HepG2 (cell line): ENCODE data around the gene CAPN10. TPM values are rescaled to one million over a fixed set of nuclear protein-coding genes. Genes with fewer than 3 reads are reported as not detected.

ENCODE experiments used
- SMAD3 ChIP-seq: sonication (generic); formaldehyde crosslinking; IDR thresholded peaks from 2 replicates; pipeline ENCODE4 v1.4.0; 2020; ENCODE audit warnings: missing genetic modification reagents
- ZBTB43 ChIP-seq: sonication (generic); formaldehyde crosslinking; conservative IDR thresholded peaks from 2 replicates; pipeline ENCODE4 v1.4.0; 2020; ENCODE audit warnings: missing genetic modification reagents
- ZNF20 ChIP-seq: sonication (generic); formaldehyde crosslinking; IDR thresholded peaks from 2 replicates; pipeline ENCODE4 v1.4.0; 2020; ENCODE audit warnings: mild to moderate bottlenecking, moderate library complexity, missing genetic modification reagents
- ZNF264 ChIP-seq: sonication (generic); formaldehyde crosslinking; IDR thresholded peaks from 2 replicates; pipeline ENCODE4 v1.4.0; 2020; ENCODE audit warnings: missing genetic modification reagents
- ZNF274 ChIP-seq: sonication (generic); formaldehyde crosslinking; IDR thresholded peaks from 2 replicates; pipeline ENCODE4 v1.5.1; 2020; ENCODE audit warnings: mild to moderate bottlenecking, missing genetic modification reagents
- ZNF543 ChIP-seq: sonication (generic); formaldehyde crosslinking; IDR thresholded peaks from 2 replicates; pipeline ENCODE4 v1.4.0; 2020; ENCODE audit warnings: mild to moderate bottlenecking, missing genetic modification reagents
- polyA plus RNA-seq, 8 experiments: library from polyadenylated mRNA; depleted of rRNA in 3 of 8; stranded (reverse) in 7 of 8; unstranded in 1 of 8; fragments of >200 nt; fragmentation: Illumina TruSeq in 4 of 8; extraction: Trizol in 4 of 8; gene quantifications; 2 replicates each; pipeline versions ENCODE4 v1.2.1 to v1.2.3, GENCODE V29; 2011 to 2016; ENCODE audit warnings: low read depth in 4 of 8, missing spikeins in 1 of 8, mixed read lengths in 1 of 8; ENCODE audit not compliant: insufficient read depth in 1 of 8
- total RNA-seq, 5 experiments: library from RNA; depleted of rRNA; stranded (reverse); fragments of >200 nt; fragmentation: Illumina TruSeq; extraction: Trizol; gene quantifications; 2 replicates each; pipeline ENCODE4 v1.2.3, GENCODE V29; 2016; ENCODE audit warnings: low read depth in 1 of 5
- TF ChIP-seq, protein P1 (sequence below): sonication (generic); formaldehyde crosslinking; IDR thresholded peaks from one replicate; pipeline ENCODE4 v1.5.1; 2020; ENCODE audit warnings: mild to moderate bottlenecking, missing genetic modification reagents; ENCODE audit errors: not compliant biosample characterization
- TF ChIP-seq, protein P2 (sequence below): sonication (generic); formaldehyde crosslinking; IDR thresholded peaks from 2 replicates; pipeline ENCODE4 v1.5.0; 2020; ENCODE audit warnings: mild to moderate bottlenecking, missing genetic modification reagents, borderline replicate concordance
- TF ChIP-seq, protein P3 (sequence below): sonication (generic); formaldehyde crosslinking; IDR thresholded peaks from 2 replicates; pipeline ENCODE4 v1.4.0; 2020; ENCODE audit warnings: missing genetic modification reagents

CAPN10 gene
- total and polyA plus RNA-seq, 2 of the 13 experiments (the other 11 are each of a cell fraction or from before 2014, with no cell fraction given): 27.6 to 32.4 TPM

GRCh38 chr2:240568678-240569522 is 17.6 kb upstream of the CAPN10 start (continued):
- no peak for TF ChIP-seq ZNF264 (CRISPR knock-in tag)
- TF ChIP-seq ZNF543 (CRISPR knock-in tag): no peak
- peak; percentile 45; the same call in 1 of the 2 replicates for TF ChIP-seq ZBTB43 (CRISPR knock-in tag)
- TF ChIP-seq, protein P1, sequence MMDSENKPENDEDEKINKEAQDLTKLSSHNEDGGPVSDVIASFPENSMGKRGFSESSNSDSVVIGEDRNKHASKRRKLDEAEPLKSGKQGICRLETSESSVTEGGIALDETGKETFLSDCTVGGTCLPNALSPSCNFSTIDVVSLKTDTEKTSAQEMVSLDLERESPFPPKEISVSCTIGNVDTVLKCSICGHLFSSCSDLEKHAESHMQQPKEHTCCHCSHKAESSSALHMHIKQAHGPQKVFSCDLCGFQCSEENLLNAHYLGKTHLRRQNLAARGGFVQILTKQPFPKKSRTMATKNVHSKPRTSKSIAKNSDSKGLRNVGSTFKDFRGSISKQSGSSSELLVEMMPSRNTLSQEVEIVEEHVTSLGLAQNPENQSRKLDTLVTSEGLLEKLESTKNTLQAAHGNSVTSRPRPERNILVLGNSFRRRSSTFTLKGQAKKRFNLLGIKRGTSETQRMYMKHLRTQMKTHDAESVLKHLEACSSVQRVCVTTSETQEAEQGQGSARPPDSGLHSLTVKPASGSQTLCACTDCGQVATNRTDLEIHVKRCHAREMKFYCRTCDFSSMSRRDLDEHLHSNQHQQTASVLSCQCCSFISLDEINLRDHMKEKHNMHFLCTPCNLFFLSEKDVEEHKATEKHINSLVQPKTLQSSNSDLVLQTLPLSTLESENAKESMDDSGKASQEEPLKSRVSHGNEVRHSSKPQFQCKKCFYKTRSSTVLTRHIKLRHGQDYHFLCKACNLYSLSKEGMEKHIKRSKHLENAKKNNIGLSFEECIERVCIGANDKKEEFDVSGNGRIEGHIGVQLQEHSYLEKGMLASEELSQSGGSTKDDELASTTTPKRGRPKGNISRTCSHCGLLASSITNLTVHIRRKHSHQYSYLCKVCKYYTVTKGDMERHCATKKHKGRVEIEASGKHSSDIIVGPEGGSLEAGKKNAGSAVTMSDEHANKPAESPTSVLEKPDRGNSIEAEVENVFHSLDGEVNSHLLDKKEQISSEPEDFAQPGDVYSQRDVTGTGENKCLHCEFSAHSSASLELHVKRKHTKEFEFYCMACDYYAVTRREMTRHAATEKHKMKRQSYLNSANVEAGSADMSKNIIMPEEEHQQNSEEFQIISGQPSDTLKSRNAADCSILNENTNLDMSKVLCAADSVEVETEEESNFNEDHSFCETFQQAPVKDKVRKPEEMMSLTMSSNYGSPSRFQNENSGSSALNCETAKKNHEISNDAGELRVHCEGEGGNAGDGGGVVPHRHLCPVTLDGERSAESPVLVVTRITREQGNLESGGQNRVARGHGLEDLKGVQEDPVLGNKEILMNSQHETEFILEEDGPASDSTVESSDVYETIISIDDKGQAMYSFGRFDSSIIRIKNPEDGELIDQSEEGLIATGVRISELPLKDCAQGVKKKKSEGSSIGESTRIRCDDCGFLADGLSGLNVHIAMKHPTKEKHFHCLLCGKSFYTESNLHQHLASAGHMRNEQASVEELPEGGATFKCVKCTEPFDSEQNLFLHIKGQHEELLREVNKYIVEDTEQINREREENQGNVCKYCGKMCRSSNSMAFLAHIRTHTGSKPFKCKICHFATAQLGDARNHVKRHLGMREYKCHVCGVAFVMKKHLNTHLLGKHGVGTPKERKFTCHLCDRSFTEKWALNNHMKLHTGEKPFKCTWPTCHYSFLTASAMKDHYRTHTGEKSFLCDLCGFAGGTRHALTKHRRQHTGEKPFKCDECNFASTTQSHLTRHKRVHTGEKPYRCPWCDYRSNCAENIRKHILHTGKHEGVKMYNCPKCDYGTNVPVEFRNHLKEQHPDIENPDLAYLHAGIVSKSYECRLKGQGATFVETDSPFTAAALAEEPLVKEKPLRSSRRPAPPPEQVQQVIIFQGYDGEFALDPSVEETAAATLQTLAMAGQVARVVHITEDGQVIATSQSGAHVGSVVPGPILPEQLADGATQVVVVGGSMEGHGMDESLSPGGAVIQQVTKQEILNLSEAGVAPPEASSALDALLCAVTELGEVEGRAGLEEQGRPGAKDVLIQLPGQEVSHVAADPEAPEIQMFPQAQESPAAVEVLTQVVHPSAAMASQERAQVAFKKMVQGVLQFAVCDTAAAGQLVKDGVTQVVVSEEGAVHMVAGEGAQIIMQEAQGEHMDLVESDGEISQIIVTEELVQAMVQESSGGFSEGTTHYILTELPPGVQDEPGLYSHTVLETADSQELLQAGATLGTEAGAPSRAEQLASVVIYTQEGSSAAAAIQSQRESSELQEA (CRISPR knock-in tag): peak; percentile 37
- no peak for TF ChIP-seq ZNF20 (CRISPR knock-in tag)
- TF ChIP-seq, protein P2, sequence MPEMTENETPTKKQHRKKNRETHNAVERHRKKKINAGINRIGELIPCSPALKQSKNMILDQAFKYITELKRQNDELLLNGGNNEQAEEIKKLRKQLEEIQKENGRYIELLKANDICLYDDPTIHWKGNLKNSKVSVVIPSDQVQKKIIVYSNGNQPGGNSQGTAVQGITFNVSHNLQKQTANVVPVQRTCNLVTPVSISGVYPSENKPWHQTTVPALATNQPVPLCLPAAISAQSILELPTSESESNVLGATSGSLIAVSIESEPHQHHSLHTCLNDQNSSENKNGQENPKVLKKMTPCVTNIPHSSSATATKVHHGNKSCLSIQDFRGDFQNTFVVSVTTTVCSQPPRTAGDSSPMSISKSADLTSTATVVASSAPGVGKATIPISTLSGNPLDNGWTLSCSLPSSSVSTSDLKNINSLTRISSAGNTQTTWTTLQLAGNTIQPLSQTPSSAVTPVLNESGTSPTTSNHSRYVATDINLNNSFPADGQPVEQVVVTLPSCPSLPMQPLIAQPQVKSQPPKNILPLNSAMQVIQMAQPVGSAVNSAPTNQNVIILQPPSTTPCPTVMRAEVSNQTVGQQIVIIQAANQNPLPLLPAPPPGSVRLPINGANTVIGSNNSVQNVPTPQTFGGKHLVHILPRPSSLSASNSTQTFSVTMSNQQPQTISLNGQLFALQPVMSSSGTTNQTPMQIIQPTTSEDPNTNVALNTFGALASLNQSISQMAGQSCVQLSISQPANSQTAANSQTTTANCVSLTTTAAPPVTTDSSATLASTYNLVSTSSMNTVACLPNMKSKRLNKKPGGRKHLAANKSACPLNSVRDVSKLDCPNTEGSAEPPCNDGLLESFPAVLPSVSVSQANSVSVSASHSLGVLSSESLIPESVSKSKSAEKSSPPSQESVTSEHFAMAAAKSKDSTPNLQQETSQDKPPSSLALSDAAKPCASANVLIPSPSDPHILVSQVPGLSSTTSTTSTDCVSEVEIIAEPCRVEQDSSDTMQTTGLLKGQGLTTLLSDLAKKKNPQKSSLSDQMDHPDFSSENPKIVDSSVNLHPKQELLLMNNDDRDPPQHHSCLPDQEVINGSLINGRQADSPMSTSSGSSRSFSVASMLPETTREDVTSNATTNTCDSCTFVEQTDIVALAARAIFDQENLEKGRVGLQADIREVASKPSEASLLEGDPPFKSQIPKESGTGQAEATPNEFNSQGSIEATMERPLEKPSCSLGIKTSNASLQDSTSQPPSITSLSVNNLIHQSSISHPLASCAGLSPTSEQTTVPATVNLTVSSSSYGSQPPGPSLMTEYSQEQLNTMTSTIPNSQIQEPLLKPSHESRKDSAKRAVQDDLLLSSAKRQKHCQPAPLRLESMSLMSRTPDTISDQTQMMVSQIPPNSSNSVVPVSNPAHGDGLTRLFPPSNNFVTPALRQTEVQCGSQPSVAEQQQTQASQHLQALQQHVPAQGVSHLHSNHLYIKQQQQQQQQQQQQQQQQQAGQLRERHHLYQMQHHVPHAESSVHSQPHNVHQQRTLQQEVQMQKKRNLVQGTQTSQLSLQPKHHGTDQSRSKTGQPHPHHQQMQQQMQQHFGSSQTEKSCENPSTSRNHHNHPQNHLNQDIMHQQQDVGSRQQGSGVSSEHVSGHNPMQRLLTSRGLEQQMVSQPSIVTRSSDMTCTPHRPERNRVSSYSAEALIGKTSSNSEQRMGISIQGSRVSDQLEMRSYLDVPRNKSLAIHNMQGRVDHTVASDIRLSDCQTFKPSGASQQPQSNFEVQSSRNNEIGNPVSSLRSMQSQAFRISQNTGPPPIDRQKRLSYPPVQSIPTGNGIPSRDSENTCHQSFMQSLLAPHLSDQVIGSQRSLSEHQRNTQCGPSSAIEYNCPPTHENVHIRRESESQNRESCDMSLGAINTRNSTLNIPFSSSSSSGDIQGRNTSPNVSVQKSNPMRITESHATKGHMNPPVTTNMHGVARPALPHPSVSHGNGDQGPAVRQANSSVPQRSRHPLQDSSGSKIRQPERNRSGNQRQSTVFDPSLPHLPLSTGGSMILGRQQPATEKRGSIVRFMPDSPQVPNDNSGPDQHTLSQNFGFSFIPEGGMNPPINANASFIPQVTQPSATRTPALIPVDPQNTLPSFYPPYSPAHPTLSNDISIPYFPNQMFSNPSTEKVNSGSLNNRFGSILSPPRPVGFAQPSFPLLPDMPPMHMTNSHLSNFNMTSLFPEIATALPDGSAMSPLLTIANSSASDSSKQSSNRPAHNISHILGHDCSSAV: no peak
- TF ChIP-seq, protein P3, sequence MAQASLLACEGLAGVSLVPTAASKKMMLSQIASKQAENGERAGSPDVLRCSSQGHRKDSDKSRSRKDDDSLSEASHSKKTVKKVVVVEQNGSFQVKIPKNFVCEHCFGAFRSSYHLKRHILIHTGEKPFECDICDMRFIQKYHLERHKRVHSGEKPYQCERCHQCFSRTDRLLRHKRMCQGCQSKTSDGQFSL (CRISPR knock-in tag): 0 out of 2 replicates have a peak, but pooled peaks have one; percentile 53
- TF ChIP-seq SMAD3: no peak
- peak; percentile 86; the same call in 1 of the 2 replicates for TF ChIP-seq ZNF274 (CRISPR knock-in tag)
